ENCODE measurements around the gene MED10. TPM values are rescaled to one million over a fixed set of nuclear protein-coding genes. Genes with fewer than 3 reads are reported as not detected.

Gene MED10
- total and polyA plus RNA-seq, 2 experiments from 2014 or later = 16.0 to 58.1 TPM

DNA sequence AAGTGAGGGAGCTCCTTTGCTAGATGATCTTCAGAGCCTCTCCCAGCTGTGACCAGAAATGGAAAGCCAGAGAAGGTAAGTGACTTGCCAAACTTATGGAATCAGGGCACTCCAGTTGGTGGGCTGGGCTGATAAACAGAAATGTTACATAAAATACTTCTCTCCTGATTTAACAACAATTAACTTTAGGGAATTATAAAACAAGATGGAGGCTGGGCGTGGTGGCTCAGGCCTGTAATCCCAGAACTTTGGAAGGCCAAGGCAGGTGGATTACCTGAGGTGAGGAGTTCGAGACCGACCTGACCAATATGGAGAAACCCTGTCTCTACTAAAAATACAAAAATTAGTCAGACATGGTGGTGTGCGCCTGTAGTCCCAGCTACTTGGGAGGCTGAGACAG, 899 bp upstream of the MED10 start (continued):
- TF ChIP-seq, protein P1, sequence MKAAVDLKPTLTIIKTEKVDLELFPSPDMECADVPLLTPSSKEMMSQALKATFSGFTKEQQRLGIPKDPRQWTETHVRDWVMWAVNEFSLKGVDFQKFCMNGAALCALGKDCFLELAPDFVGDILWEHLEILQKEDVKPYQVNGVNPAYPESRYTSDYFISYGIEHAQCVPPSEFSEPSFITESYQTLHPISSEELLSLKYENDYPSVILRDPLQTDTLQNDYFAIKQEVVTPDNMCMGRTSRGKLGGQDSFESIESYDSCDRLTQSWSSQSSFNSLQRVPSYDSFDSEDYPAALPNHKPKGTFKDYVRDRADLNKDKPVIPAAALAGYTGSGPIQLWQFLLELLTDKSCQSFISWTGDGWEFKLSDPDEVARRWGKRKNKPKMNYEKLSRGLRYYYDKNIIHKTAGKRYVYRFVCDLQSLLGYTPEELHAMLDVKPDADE (IDR thresholded peaks at IDR 0.05) = no peak
- TF ChIP-seq NANOG (IDR thresholded peaks at IDR 0.05; ENCODE audit: borderline replicate concordance) (no peak), CREB1 (CRISPR knock-in tag; IDR thresholded peaks at IDR 0.05; ENCODE audit: low read depth) (no peak), JUNB (IDR thresholded peaks at IDR 0.05; ENCODE audit: unreplicated experiment) (no peak), EZH2phosphoT487 (IDR thresholded peaks at IDR 0.05; ENCODE audit: unreplicated experiment) (no peak), STAT1 (IDR thresholded peaks at IDR 0.05; ENCODE audit: unreplicated experiment) (no peak)
- TF ChIP-seq, protein P2, sequence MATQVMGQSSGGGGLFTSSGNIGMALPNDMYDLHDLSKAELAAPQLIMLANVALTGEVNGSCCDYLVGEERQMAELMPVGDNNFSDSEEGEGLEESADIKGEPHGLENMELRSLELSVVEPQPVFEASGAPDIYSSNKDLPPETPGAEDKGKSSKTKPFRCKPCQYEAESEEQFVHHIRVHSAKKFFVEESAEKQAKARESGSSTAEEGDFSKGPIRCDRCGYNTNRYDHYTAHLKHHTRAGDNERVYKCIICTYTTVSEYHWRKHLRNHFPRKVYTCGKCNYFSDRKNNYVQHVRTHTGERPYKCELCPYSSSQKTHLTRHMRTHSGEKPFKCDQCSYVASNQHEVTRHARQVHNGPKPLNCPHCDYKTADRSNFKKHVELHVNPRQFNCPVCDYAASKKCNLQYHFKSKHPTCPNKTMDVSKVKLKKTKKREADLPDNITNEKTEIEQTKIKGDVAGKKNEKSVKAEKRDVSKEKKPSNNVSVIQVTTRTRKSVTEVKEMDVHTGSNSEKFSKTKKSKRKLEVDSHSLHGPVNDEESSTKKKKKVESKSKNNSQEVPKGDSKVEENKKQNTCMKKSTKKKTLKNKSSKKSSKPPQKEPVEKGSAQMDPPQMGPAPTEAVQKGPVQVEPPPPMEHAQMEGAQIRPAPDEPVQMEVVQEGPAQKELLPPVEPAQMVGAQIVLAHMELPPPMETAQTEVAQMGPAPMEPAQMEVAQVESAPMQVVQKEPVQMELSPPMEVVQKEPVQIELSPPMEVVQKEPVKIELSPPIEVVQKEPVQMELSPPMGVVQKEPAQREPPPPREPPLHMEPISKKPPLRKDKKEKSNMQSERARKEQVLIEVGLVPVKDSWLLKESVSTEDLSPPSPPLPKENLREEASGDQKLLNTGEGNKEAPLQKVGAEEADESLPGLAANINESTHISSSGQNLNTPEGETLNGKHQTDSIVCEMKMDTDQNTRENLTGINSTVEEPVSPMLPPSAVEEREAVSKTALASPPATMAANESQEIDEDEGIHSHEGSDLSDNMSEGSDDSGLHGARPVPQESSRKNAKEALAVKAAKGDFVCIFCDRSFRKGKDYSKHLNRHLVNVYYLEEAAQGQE (IDR thresholded peaks at IDR 0.05; ENCODE audit: unreplicated experiment) = no peak

DNA sequence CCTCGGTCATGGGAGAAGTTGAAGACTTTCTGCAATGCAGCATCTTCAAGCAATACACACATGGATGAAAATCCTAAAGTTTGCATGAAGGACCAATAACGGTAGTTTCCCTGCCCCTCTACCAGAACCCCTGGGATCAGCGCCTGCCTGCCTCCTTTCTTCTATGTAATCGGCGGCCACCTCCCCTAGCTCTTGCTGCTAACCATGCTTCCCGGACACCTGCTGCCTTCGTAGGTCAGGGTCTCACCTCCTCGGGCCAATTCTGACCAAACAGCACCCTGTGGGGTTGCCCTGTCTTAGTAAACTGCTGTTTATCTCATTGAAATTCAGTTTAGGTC, 388 bp upstream of the MED10 start:
- Histone ChIP-seq H3K36me3 (ENCODE audit: insufficient read depth) (peaks cover 27% of the 10 kb centered on the region; the same call in 1 of the 2 replicates), H4K20me1 (replicated peaks; ENCODE audit: insufficient read depth) (peaks cover 7% of the 10 kb centered on the region; the same call in 1 of the 2 replicates), H3K27me3 (ENCODE audit: insufficient read depth) (no peaks in the 10 kb centered on the region), H3K4me2 (peak overlapping the region; percentile 78), H3K27ac (ENCODE audit: low read depth) (no peak overlapping the region; the same call in 1 of the 2 replicates), H3F3A (replicated peaks; ENCODE audit: low read depth) (no peaks in the 10 kb centered on the region), H3K9me2 (ENCODE audit: insufficient read depth) (no peaks in the 10 kb centered on the region), H3K79me2 (replicated peaks; ENCODE audit: insufficient read depth) (peaks cover 22% of the 10 kb centered on the region), H2AFZ (peak overlapping the region; percentile 90), H3K4me3 (peak overlapping the region; percentile 96), H3K4me1 (ENCODE audit: insufficient read depth) (0 out of 2 replicates have a peak, but pooled peaks cover 10% of the 10 kb centered on the region)
- Mint-ChIP-seq H3K4me3 (peak overlapping the region; percentile 98), H3K27me3 (ENCODE audit: insufficient read depth, low read depth, poor library complexity) (peaks cover 6% of the 10 kb centered on the region), H3K36me3 (ENCODE audit: low read depth) (peaks cover 26% of the 10 kb centered on the region), H3K9me3 (no peaks in the 10 kb centered on the region), H3K27ac (peak overlapping the region; percentile 83; the same call in 1 of the 2 replicates), H3K4me1 (peaks cover 17% of the 10 kb centered on the region; the same call in 2 of the 3 replicates)
- TF ChIP-seq ZNF331 (CRISPR knock-in tag; IDR thresholded peaks at IDR 0.05; ENCODE audit: low read depth) (no peak), EZH2 (IDR thresholded peaks at IDR 0.05; ENCODE audit: low read depth, unreplicated experiment) (no peak), NANOG (IDR thresholded peaks at IDR 0.05; ENCODE audit: borderline replicate concordance) (no peak), POLR2AphosphoS5 (IDR thresholded peaks at IDR 0.05; ENCODE audit: low read depth) (no peak), EZH2phosphoT487 (IDR thresholded peaks at IDR 0.05; ENCODE audit: unreplicated experiment) (no peak)
- TF ChIP-seq, protein P2 (IDR thresholded peaks at IDR 0.05; ENCODE audit: unreplicated experiment) = no peak
- TF ChIP-seq, protein P3, sequence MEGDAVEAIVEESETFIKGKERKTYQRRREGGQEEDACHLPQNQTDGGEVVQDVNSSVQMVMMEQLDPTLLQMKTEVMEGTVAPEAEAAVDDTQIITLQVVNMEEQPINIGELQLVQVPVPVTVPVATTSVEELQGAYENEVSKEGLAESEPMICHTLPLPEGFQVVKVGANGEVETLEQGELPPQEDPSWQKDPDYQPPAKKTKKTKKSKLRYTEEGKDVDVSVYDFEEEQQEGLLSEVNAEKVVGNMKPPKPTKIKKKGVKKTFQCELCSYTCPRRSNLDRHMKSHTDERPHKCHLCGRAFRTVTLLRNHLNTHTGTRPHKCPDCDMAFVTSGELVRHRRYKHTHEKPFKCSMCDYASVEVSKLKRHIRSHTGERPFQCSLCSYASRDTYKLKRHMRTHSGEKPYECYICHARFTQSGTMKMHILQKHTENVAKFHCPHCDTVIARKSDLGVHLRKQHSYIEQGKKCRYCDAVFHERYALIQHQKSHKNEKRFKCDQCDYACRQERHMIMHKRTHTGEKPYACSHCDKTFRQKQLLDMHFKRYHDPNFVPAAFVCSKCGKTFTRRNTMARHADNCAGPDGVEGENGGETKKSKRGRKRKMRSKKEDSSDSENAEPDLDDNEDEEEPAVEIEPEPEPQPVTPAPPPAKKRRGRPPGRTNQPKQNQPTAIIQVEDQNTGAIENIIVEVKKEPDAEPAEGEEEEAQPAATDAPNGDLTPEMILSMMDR (conservative IDR thresholded peaks at IDR 0.05; ENCODE audit: low read depth in 2 of 2) = no peak
- DNase-seq (ENCODE audit: low spot score) (no peak), ATAC-seq (peak; percentile 67)
